Measurements from ENCODE around the gene NR4A2.

NR4A2 gene
- total RNA-seq: 308 to 711 (median 578) reads per million in 4 donors

DNA sequence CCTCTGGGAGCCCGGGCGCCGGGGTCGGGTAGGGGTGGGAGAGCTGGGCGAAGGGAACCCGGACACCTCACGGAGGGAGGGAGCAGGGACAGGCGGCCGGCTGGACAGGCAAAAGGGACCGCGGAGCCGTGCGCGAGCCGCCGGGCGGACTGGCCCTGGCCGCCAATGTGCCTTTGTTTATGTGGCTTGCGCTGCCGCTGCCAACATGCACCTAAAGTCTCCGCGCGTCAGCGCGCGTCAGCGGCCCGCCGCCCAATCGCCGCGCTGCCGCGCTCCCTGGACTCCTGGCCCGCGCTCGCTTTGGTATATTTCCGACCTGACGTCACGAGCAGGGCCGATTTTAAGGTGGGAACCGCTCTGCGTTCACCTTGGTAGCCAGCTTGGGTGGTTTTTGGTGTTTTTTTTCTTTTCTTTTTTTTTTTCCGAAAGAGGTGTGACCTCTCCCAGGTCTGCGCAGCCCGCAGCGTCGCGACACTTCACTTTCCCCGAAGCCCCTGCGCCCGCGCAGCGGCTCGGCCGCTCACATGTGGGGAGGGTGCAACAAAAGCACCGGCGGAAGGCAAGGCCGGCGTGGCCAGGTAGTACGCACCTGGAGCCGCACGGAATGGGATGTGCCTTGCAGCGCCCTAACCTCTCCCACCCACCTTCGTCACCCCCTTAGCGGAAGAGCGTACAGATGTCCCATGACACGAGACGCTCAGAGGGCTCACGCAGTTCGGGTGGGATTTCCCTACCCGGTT is at the start of gene NR4A2:
TSS of gene NR4A2 (minus strand) at position 188 of the 740 bp plus-strand sequence. CDS start 2,535 bp downstream, outside the sequence.
- peak; percentile 85 to 92 (median 90) for DNase-seq

DNA sequence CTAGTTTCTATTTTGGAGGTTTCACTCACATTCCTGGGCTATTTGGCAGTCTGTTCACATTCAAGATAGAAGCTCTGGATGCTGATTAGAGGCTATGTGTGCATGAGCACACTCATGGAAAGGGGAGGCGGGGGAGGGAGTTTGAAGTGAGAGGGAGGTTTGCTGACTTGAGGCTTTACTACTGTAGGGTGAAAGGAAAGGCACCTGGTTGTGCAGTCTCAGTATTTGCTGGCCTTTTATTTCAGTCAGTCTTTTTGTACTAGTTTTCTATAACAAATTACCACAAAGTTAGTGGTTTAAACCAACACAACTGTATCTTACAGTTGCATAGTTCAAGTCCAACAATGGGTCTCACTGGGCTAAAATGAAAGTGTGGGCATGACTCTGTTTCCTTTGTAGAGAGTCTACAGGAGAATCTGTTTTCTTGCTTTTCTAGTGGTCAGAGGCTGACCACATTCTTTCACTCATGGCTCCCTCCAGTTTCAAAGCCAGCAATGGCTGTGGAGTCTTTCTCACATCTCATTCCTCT is 47.7 kb upstream of the NR4A2 start:
- no peak for DNase-seq

DNA sequence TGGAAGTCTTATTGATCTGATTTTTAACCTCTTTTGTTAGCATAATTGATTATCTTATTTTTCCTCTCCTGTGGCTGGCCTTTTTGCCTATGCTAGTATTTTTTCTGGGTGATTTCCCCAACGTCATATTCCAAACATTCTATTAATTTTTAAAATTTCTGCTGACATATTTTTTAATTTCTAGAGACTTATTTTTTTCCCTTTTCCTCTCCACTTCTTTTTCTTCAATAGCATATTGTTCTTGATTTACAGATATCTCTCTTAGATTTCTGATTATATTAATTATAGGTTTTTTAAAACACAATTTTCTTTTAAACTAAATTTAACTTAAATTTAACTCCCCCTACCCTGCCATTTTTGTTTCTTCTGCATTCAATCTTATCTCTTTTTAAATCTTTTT is 47.2 kb upstream of the NR4A2 start:
- no peak for DNase-seq

DNA sequence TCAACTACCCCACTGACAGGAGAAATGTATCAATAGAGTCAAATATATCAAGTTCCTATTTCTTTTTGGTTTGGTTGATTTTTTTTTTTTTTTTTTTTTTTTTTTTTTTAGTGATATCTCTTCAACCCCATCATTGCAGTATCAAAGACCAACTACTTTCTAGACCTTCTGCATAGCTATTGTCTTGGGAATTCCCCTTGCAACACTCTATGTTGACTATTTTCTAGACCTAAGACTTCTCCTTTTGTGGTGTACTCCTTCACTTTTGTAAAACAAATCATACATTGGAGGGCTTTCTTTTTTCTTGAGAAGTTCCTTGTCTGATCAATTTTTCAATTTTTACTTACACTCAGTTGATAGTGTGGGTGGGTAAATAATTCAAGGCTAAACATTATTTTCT is 46.5 kb upstream of the NR4A2 start:
- DNase-seq: no peak

DNA sequence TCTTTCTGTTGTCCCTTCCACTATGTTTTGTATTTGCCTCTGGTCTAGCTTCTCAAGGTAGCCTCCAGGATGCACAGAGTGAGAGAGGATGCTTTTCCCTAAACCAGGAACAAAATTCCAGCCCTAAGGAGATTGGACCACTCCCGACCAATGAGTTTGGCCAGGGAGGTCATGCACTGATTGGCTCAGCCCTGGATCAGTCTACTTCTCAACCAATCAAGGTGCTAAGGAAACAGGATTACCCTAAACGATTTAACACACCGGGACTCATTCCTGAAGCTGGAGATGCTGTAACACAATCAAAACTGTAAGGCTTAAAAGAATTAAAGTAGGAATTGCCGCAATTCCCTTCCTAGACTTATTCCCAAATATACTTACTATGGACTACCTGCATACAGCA is 34.2 kb upstream of the NR4A2 start:
- DNase-seq: no peak

DNA sequence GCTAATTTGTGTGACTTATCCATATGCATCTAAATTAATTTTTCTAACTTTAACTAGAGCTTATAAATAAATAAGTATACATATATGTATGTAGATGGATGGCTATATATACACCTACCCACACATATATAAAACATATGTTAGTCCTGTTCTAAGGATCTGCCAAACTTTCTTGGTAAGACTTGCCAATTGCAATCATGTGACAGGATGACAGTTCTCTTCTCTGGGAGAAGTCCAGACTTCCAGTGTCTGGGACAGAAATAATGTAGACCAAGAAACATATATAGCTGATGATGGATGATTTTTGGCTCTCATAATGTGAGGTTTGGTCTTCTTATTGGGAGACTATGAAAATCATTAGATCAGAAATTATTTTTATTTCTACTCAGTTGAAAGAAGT is 30.6 kb upstream of the NR4A2 start:
- DNase-seq: no peak

DNA sequence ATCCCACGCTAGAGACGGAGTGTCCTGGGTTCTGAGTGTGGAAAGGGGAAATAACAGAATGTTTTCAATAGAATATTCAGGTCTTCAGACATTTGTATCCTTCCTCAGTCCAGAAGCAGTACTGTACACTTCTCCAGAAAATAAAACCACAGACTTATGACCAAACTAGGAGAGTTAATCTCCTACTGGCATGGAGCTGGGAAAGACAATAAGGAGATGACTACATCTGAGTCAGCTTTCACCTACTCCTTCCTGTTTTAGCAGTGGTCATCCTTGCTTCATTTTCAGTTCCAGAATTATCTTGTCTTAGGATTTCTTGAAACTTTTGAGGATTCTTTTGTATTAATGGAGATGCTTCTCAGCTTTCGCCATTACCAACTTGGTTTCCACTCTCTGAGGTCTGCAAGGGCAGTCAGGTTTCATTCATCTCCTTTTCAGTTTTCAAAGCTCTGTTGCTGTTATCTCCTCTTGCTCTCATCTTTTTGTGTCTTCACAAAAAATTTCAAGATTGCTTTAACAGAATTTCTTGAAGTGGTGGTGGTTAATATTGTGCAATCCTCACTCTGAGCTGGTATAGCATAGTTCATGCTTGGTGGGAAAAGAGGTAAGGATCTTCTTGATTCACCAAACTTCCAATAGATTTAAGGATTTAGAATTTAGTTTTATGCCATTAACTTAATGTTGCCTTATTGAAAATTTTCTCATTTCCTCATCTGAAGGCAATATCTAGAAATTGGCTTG is 23.7 kb upstream of the NR4A2 start:
- DNase-seq: no peak

DNA sequence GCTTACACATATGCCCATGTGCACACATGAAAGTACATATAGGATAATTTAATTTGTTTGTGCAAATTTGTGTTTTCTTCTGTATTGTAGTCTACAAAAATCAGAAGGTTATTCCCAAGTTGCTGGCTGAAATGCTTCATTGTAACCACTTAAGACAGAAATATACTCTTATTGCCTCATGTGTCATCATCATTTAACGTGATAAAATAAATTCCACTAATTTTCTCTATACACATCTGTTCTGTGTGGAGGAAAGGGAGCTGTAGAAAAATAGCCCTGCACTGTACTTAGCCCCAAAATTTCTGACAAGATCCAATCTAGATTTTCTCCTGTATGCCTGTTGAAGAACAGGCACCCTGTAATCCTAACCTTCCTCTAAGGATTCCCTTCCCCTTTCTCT is 20.4 kb upstream of the NR4A2 start:
- DNase-seq: no peak

DNA sequence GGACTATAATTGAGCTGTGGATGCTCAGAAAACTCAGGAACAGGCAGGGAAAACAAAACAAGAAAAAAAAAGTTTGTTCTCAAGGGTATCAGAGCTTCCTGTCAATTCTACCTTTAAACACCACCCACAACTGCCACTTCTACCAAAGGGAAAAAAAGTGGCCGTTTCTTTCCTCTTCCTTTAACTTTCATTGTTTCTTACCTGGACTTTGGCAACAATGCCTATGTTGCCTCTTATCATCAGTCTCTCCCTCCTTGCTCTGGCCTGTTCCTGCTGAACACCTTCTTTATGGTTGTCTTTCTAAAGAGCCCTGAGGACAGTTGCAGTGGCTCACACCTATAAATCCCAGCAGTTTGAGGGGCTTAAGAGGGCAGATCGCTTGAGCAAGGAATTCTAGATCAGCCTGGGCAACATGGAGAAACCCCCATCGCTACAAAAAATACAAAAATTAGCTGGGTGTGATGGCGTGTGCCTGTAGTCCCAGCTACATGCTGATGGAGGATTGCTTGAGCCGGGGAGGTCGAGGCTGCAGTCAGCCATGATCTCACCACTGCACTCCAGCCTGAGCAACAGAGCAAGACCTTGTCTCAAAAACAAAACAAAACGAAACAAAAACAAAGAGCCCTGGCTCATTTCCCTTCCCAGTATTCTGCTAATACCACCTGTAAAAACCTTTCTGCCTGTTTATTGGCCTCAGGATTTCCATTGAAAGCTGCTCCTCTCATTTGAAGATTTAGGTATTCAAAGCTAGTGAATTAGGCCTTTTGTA is 18.0 kb upstream of the NR4A2 start:
- no peak for DNase-seq

DNA sequence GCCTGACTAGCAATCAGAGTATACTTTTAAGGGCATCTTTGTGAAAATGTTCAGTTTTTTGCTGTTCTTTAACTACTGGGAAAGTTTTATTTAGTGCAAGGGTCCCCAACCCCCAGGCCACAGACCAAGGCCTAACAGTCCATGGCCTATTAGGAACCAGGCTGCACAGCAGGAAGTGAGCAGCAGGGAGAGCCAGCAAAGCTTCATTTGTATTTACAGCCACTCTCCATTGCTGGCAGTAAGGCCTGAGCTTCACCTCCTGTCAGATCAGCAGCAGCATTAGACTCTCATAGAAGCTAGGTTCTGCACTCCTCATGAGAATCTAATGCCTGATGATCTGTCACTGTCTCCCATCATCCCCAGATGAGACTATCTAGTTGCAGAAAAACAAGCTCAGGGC is 17.1 kb upstream of the NR4A2 start:
- no peak for DNase-seq

DNA sequence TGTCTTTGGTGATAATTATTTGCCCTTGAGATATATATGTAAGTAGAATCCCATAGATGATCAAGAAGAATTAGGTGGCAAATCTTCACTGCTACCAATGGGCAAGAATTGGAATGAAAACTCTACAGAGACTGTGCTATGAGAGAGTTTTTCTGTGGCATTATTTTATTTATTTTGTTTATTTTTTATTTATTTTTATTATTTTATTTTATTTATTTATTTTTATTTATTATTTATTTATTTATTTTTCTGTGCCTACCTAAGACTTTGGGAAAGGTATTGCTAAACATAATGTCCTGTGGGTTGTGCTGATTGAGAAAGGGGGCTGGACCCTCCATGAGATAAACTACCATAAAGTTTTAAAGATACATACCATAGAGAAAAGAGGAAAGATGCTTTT is 16.6 kb upstream of the NR4A2 start:
- DNase-seq: no peak

DNA sequence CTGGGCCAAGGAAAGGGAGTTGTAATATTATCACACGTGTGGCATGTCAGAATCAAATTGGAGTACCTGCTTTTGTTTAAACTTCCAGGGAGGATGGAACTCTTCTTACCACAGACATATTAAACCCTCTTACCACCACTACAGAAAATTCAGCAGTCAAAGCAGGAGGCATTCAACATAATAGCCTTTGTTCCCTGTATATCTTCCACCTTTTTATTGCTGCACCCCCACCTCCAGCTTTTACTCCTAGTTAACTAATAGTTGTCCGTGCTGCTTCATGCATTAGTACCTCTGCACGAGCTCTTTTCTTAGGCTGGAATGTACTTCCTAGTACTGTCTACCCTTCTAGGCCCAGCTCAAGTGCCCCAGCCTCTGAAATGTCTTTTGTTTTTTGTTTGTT is 14.9 kb upstream of the NR4A2 start:
- DNase-seq: no peak

DNA sequence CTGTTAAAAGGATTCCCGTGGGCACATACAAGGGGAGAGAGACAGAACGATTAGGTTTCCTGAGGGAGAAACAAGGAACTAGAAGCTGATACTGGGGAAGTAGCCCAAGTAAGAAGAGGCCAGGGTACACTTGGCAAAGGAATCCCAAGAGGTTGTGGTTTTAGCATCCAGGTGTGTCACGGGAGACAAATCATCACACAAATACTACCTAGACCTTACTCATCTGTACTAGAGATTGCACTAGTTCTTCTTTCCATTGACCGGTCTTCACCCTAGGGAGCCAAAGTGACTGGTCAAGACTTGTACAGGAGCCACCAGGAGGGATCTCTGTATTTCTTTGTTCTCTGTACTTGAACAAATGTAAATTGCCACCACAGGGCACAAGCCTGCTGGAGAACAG is 14.2 kb upstream of the NR4A2 start:
- no peak for DNase-seq

DNA sequence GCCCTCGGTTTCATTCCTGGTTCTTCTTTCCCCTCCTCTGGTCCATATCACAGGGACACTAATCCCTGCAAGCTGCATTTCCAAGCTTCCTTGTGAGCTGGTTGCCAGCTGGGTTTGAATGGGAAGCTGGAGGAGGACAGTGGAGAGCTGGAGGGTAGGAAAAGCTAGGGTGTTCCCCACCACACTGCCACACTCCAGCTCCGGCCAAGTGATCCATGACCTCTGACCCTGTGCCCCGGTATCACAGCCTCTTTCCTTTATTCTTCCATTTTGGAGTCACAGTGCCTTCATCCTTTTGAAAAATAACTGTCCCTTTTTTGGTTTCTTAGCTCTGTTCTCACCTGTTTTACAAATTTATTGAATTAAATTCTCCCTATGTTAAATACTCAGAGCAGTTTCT is 13.1 kb upstream of the NR4A2 start:
- DNase-seq: no peak

DNA sequence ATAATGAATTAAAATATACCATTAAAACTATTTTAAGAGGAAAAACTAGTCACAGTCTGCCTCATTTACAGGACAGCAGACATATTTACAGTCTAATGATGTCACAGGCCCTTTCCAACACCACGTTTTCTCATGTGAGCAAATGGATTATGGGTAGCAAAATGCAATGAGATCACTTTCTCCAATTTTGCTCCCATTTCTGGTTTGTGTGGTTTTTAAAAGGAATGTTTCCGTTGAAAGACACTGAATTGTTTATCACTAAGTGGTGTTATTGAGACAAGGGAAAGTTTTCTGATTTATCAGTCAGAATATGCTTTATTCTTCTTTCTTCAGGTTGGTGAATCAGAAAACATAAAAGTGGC is 11.4 kb upstream of the NR4A2 start:
- no peak for DNase-seq

DNA sequence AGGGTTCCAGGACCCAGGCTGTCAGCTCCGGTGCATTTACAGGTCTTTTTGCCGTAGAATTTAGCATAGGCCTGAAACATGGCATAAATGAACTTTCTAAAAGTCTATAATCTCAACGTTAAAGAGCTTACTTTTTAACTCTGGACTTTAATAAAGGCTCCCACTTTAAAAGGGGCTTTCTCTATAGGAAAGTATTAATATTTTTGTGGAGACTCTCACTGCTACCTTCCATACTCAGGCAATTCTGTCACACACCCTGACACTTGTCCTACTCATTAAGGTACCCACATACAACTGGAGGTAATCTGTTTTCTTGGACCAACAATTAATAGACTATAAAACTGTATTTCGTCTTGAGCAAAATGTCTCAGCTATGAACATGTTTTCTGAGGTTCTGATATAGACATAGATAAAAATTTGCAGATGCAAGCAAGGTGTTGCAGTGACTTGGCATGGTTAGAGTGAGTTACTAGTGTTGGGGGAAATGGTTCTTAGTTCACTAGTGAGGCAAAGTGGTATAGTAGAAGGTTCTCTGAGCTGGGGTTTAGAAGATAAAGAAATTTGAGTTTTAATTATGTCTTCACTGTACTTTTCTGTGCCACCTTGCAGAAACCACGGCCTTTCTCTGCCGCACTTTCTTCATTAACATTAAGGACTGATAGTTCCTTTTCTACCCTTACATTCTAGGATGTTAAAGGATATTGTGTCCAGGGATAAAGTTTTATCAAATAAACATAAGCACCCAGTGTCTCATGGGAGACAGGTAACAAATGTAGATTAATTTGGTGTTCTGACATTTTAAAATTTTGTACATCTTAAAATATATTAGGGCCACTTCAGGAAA is 10.8 kb upstream of the NR4A2 start:
- peak in 1 of 5 donors; percentile 18 for DNase-seq

DNA sequence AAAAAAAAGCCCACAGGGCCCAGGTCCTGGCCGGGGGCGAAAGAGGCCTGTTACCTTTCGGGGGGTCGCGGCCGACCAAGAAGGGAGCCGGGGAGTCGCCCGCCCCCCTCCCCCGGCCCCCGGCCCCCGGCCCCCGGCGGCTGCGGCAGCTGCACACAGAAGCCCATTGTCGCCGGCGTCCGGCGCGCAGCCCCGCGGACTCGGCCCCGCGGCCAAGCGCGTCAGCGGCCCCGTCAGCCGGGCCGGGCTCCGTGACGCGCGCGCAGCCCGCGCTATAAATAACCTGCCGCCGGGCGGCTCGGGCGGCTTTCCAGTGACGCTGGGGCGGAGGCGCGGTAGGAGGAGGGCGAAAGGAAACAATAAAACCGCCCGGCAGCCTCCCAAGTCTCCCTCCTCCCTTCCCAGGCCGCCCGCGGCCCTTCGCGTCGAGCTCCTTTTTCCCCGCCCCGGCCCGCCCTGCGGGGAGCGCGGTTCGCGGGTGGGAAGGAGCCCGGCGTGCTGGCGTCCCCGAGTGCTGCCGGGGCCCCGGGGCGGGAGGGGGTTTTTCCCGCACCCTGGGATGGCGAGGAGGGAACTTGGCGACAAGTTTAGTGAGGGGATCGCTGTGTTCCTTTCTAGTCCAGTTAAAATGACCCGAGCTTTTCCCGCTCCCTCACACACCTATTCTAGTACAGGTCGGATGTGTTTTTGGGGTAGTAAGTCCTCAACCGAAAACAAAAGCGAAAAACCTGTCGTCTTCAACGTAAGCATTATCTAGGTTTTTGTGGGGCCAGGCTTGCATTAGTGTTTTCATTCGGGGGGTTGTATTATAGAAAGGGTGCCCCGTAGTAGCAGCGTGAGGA is 10.0 kb upstream of the NR4A2 start:
- DNase-seq: peak; percentile 83 to 90 (median 87)

DNA sequence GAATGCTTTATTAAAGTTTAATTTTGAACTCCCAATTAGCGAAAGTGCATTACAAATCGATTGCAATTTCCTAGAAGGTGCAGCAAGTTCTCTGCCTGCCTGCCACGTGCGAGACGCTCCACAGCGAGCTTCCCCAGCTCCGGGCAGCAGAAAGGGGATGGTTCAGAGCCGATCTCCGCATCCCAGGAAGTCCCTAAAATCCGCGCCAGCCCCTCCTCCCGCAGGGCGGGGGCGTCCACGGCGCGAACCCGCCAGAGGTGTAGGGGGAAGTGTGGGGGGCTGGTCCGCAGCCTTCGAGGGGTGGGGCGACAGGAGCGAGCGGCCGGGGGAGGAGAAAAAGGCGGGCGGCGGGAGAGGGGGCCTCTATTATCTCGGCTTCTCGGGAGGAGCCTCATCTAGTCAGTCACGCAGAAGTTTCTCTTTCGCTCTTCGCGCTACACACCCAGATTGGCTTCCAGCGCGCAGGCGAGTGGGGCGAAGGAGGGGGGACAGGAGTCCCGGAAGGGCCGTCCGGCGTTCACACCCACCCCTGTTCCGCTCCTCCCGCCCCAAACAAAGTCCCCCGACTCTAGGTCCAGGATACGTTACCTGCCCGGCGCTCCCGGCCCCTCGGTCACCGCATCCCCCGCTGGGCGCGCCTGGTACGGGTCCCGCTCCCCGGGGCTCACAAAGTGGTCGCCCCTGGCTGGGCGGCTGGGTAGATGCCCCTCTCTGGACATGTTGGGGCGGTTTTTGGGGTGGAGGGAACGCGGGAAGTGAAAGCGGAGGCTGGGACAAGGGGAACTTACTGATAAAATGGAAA is 9.1 kb upstream of the NR4A2 start:
- peak; percentile 79 to 91 (median 83) for DNase-seq

DNA sequence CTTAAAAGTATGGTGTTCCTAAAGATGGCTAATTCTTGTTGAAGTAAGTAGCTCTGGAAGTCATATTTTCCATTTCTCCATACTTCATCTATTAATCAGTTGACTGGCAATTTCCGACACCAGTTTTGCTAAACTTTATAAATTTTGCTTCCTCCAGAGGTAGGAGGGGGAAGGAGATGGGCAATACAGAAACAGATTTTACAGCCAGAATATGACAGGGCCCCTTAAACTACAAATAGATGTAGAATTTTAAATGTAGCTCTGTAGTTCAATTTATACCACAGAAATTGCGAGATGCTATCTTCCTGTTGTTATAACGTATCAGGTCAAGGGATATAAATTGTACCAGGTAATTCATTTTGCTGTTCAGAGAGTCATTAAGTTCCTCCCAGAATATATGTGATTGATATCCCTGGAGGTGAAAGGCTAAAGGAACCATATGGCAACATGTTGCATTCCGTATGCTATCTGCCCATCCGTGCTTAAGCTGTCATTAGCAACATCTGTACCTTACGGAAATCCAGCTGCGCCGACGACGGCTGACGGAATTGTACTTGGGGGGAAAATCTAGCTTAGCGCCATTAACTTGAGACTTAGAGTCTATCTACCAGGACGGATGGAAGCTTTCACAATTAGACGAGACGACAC is 8.4 kb upstream of the NR4A2 start:
- peak in 1 of 5 donors; percentile 60 for DNase-seq

DNA sequence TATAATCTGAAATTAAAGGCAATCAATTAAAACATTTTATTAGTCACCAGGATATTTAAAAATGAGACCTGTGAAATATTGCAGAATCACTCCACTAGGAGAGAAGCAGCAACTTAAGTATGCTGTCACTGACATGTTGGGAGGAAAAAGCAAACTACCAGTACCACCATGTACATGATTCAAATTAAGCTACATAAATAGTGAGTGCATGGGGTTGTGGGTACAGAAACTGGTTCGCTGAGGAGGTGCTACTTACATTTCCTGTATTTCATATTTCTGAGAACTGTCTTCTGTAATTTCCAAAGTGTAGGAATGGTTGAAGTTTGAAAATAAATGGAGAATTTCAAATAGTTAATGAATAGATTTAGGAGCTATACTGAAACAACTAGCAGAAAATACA is 7.9 kb upstream of the NR4A2 start:
- DNase-seq: peak in 1 of 5 donors; percentile 50

Measured in T-helper 1 cell (primary cell).